ENCODE results near the gene ARHGAP26.

The ARHGAP26 gene

DNA sequence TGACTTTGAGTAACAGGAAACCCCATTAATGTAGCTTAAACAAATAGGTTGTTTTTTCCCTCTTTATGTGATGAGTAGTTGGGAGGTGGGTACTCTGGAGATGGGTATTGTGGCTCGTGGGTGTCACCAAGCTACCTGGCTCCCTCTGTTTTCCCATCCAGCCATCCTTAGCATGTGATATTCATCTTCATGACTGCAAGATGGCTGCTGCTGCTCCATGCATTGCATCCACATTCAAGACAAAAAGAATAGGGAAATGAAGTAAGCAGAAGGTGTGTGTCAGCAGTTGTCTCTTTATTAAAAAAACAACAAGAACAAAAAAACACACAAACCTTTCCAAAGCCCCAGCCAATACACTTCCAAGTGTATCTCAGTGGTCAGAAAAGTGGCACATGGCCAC lies 6.5 kb upstream of the ARHGAP26 start:
- peak overlapping the region; percentile 58 for H3K27ac Mint-ChIP-seq
- H3K4me1 Mint-ChIP-seq = no peaks in the 10 kb centered on the region
- H3K9me3 Mint-ChIP-seq = no peaks in the 10 kb centered on the region
- H3K36me3 Mint-ChIP-seq = no peaks in the 10 kb centered on the region
- CTCF ChIA-PET = interaction anchor here (1.1 to 1.7 kb wide), 3 partner anchors 14 to 117 kb away, joined by 4 to 5 read pairs (median 4); no protein-coding TSS in a partner anchor
- DNase-seq = no peak
- peaks cover 13% of the 10 kb centered on the region for H3K27me3 Mint-ChIP-seq
- H3K4me3 Mint-ChIP-seq = no peak overlapping the region

DNA sequence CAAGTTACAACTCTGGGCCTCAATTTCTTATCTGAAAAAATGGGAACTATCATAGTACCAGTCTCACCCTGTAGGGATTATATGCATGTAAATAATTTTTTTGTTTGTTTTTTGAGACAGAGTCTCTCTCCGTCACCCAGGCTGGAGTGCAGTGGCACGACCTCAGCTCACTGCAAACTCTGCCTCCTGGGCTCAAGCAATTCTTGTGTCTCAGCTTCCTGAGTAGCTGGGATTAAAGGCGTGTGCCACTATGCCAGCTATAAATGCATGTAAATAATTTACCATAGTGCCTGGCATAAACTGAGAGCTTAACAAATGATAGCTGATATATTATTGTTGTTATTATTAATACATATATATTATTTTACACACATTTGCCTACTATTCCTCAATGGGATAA lies 3.0 kb upstream of the ARHGAP26 start:
- Mint-ChIP-seq H3K4me3 (no peak overlapping the region), H3K27ac (no peak overlapping the region), H3K4me1 (peaks cover 18% of the 10 kb centered on the region), H3K27me3 (peaks cover 11% of the 10 kb centered on the region), H3K36me3 (no peaks in the 10 kb centered on the region), H3K9me3 (no peaks in the 10 kb centered on the region)
- DNase-seq = no peak
- CTCF ChIA-PET = interaction anchor here (0.7 to 7.1 kb wide), 9 partner anchors 12 to 122 kb away, joined by 3 to 41 read pairs (median 4); no protein-coding TSS in a partner anchor

DNA sequence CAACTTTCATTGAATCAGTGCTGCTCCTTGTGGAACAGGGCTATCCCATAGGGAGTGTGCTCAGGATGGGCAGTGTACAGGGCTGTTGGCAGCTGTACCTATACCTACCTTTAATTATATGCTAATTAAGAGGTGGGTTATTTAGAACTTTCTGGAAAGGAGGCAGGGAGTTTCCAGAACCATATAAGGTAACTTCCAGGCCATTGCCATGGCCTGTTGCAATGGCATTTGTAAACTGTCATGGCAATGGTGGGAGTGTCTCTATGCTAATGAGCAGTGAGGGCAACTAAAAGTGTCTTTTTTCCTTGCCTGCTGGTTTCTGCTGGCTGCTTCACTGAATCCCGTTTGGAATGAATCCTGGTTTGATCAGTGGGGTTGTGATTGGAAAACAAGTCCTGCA lies 2.3 kb upstream of the ARHGAP26 start:
- no peak for DNase-seq
- Mint-ChIP-seq H3K27ac (no peak overlapping the region), H3K36me3 (no peaks in the 10 kb centered on the region), H3K4me1 (peaks cover 25% of the 10 kb centered on the region), H3K4me3 (no peak overlapping the region), H3K9me3 (no peaks in the 10 kb centered on the region), H3K27me3 (peaks cover 4% of the 10 kb centered on the region)
- CTCF ChIA-PET = interaction anchor here (0.7 to 7.1 kb wide), 8 partner anchors 15 to 100 kb away, joined by 3 to 41 read pairs (median 4); no protein-coding TSS in a partner anchor

DNA sequence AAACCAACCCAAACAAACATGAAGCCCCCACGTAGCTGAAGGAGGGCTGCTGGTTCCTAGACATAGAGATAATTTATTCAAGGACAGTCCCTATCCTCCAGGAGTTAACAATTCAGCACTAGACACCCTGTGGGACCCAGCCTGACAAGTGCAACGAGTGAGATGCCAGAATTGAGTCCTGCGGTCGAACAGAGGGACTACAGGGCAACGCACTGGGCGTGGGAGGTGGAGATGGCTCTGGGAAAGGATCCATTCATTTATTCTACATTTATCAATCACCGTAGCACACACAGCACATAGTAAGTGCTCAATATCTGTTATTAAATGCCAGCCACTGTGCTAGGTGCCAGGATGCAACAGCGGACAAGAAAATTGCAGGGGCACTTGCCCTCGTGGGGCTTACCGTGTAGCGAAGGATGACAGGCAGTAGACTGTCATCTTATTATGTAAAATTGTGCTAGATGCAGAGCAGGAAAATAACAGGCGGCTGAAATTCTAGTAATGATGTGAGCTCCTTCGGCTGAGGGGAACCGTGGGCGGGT lies 855 bp upstream of the ARHGAP26 start:
- H3K27ac Mint-ChIP-seq = peak overlapping the region; percentile 72
- H3K27me3 Mint-ChIP-seq = no peaks in the 10 kb centered on the region
- peaks cover 32% of the 10 kb centered on the region for H3K4me1 Mint-ChIP-seq
- CTCF ChIA-PET = interaction anchor here (0.6 to 7.1 kb wide), 13 partner anchors 14 to 119 kb away, joined by 3 to 41 read pairs (median 8); no protein-coding TSS in a partner anchor
- H3K9me3 Mint-ChIP-seq = no peaks in the 10 kb centered on the region
- peak overlapping the region; percentile 80 for H3K4me3 Mint-ChIP-seq
- H3K36me3 Mint-ChIP-seq = no peaks in the 10 kb centered on the region
- no peak for DNase-seq

DNA sequence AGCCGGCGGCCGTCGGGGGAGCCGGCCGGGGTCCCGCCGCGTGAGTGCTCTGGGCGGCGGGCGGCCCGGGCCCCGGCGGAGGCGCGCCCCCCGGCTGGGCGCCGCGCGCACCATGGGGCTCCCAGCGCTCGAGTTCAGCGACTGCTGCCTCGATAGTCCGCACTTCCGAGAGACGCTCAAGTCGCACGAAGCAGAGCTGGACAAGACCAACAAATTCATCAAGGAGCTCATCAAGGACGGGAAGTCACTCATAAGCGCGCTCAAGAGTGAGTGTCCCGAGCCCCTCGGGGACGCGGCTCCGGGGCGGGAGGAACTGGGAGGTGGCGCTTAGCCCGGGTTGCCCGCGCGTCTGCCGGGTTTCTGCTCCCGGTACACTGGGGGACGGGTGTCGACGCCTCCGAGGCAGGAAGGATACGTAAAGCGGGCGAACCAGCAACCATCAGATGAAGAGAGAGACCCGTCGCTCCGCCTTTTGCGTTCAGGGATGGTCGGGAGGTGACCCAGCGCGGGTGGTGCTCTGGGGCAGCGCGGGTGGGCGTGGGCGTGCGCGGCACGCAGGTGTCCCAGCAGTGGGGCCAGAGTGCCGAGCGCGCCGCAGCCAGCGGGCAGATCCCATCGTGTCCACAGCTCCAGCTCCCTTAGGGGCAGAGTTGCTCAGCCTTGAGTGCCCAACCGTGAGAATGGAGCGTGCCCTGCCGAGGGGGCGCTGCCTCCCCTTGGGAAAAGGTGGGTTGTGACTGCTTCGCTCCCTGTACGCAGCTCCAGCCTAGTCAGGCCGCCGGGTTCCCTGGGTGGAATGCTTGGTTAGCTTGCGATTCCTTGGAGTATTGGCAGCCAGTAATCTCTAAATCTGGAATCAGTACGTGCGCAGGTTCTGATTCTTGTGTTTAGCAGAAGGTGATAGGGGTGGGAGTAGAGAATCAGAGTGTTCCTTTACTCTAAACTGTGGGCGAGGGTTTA lies 753 bp downstream of the ARHGAP26 start:
- Mint-ChIP-seq H3K27me3 (no peaks in the 10 kb centered on the region), H3K4me1 (peaks cover 34% of the 10 kb centered on the region), H3K36me3 (no peaks in the 10 kb centered on the region), H3K9me3 (no peaks in the 10 kb centered on the region), H3K4me3 (peak overlapping the region; percentile 93), H3K27ac (peak overlapping the region; percentile 88)
- CTCF ChIA-PET = interaction anchor here (0.9 to 7.1 kb wide), 14 partner anchors 9 to 110 kb away, joined by 3 to 41 read pairs (median 8); no protein-coding TSS in a partner anchor
- peak; percentile 80 for DNase-seq

DNA sequence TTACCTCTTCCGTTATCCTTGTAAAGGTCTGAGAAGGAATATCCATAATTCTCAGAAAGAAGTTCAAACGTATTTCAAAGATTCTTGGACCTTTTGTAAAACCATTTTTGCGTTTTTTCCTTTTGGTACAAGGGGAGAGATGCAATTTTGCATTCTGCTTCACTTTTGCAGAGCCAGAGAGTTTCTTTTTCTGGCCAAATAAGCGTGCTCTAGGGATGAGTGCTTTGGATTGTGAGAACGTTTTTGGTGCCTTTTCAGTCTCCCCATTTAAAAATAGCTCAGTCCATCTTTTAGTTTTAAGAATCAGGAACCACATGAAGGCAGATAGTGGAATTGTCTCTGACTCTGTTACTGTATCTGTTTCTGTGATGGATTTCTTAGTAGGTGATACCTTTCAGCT lies 1.5 kb downstream of the ARHGAP26 start:
- Mint-ChIP-seq H3K4me1 (peaks cover 34% of the 10 kb centered on the region), H3K9me3 (no peaks in the 10 kb centered on the region), H3K27me3 (no peaks in the 10 kb centered on the region), H3K36me3 (no peaks in the 10 kb centered on the region), H3K27ac (no peak overlapping the region), H3K4me3 (peak overlapping the region; percentile 93)
- CTCF ChIA-PET = interaction anchor here (0.9 to 7.1 kb wide), 13 partner anchors 8 to 117 kb away, joined by 3 to 41 read pairs (median 8); no protein-coding TSS in a partner anchor
- no peak for DNase-seq

DNA sequence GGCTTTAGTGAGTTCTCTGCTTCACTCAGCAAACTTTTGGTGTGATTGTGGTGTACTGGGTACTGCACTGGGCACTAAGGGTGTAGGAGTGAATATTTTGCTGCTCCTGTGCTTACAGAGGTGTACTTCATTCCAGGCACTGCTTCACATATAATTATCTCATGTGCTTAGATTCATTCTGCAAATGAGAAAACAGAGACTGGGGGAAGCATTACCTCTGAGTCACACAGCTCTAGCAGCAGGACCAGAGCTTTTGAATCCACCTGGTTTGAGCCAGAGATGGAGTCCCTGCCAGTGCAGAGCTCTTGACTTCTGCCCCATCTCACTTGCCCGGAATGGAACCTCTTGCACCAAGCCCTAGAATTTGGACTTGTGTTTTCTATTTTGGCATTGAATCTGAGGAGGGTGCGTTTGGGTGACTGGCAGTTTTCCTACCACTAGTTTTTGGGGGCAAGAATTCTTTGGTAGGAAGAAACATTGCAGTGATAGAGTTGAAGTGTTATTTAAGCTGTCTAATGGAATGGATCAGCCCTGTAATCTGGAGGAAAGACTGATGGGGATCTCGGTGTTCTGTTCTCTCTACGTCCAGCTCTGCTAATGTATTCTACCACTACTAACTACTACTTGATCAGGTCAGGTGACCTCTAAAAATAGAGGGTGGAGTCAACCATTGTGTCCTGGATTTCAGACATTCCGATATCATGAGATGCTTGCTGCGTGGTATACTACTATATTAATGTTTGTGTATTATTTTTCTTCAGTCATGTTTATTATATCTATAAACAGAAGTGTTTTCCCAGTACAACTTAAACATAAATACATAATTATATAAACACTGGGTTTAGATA lies 2.5 kb downstream of the ARHGAP26 start:
- no peak overlapping the region for H3K4me3 Mint-ChIP-seq
- H3K27me3 Mint-ChIP-seq = no peaks in the 10 kb centered on the region
- H3K27ac Mint-ChIP-seq = no peak overlapping the region
- H3K4me1 Mint-ChIP-seq = peaks cover 34% of the 10 kb centered on the region
- H3K36me3 Mint-ChIP-seq = no peaks in the 10 kb centered on the region
- DNase-seq = no peak
- CTCF ChIA-PET = interaction anchor here (0.6 to 7.1 kb wide), 10 partner anchors 7 to 116 kb away, joined by 4 to 41 read pairs (median 7); no protein-coding TSS in a partner anchor
- no peaks in the 10 kb centered on the region for H3K9me3 Mint-ChIP-seq

DNA sequence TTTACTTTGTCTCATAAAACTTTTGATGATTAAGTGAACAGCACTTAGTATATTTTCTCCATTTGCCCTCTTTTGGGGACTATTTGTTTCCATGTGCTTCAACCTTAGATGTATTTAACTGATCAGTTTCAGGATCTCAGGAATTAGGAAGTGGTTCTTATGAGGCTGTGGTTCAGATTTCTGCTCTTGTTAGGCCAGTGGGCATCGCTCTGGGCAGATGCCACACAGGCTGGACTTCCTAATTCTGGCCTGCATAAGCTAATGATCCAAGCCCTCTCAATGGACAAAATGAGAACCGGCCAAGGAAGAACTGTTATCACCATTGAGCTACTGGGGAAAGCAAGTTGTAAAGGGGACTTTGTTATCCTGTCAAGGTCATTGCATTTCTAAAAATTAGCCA lies 6.9 kb downstream of the ARHGAP26 start:
- H3K27ac Mint-ChIP-seq = no peak overlapping the region
- H3K9me3 Mint-ChIP-seq = no peaks in the 10 kb centered on the region
- H3K4me1 Mint-ChIP-seq = peaks cover 35% of the 10 kb centered on the region
- no peak overlapping the region for H3K4me3 Mint-ChIP-seq
- CTCF ChIA-PET = no interaction called here
- H3K27me3 Mint-ChIP-seq = no peaks in the 10 kb centered on the region
- DNase-seq = no peak
- H3K36me3 Mint-ChIP-seq = no peaks in the 10 kb centered on the region

DNA sequence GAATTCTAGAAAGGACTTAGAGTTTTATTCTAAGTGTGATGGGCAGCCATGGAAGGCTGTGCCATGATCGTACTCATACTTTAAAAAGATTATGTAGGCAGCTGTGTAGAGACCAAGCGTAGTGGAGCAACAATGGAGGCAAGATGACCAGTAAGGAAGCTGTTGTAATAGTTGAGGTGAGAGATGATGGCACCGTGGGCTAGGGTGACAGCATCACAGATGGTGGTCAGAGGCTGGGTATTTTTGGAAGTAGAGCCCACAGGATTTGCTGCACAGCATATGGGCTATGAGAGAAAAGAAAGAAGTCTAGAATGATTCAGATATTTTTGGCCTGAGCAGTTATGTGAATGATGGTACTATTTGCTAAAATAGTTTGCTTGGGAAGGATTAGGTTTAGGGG lies 7.7 kb downstream of the ARHGAP26 start:
- DNase-seq = no peak
- H3K27me3 Mint-ChIP-seq = no peaks in the 10 kb centered on the region
- H3K36me3 Mint-ChIP-seq = no peaks in the 10 kb centered on the region
- no peak overlapping the region for H3K27ac Mint-ChIP-seq
- no peak overlapping the region for H3K4me3 Mint-ChIP-seq
- H3K4me1 Mint-ChIP-seq = peaks cover 31% of the 10 kb centered on the region
- H3K9me3 Mint-ChIP-seq = no peaks in the 10 kb centered on the region
- CTCF ChIA-PET = interaction anchor here (0.8 to 1.5 kb wide), 3 partner anchors 20 to 102 kb away, joined by 3 to 4 read pairs (median 3); no protein-coding TSS in a partner anchor

DNA sequence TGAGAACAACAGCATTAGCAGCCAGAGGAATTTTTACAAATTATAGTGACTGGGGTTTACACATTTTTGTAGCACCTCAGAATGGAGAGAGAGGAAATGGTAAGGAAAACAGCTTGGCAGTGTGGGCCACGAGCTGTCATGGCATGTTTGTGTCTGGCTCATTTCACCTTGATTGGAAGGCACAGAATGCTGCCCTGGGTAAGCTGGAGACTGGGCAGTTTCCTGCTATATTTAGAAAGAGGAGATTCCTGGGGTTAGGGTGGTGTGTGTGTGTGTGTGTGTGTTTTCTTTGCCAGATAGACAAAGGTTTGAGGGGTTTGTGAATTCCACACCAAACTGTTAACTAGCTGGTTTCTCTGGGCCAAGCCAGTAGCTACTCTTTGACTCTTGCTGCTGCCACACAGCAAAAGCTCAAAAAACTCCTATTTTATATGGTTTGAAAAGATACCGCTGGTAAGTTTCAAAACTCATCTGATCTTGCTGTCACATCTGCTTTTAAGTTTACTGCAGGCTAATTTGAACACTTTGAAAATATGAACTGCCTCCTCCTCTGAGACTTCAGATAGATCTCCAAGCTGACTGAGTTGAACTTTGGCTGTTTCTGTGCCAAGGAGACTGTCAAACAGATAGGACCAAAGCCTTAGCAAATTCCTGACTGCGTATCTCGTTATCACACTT lies 9.1 kb downstream of the ARHGAP26 start:
- DNase-seq = no peak
- no peak overlapping the region for H3K4me3 Mint-ChIP-seq
- H3K27ac Mint-ChIP-seq = no peak overlapping the region
- CTCF ChIA-PET = interaction anchor here (1.4 to 2.0 kb wide), 5 partner anchors 8 to 88 kb away, joined by 3 to 8 read pairs (median 5); partner anchors contain the start of gene ARHGAP26
- no peaks in the 10 kb centered on the region for H3K27me3 Mint-ChIP-seq
- peaks cover 37% of the 10 kb centered on the region for H3K4me1 Mint-ChIP-seq
- H3K9me3 Mint-ChIP-seq = no peaks in the 10 kb centered on the region
- H3K36me3 Mint-ChIP-seq = no peaks in the 10 kb centered on the region

DNA sequence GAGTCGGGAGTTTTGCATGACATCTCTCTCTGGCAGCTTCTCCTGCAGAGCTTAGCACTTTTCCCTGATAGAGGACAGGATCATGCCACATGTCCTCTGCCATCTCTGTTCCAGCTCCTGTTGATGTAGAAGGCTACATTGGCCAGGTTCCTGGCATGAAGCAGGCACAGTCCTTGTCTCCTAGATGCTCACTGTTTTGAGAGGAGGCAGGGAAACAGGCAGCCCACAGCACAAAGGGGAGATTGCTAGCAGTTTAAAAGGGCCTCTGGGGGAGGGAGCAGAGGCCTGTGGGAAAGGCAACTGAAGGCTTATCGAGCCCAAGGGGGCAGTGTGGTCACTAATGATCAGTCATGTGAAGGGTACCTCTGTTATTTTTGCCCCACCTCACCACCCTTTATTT lies 10.7 kb downstream of the ARHGAP26 start:
- Mint-ChIP-seq H3K36me3 (no peaks in the 10 kb centered on the region), H3K27ac (no peak overlapping the region), H3K9me3 (no peaks in the 10 kb centered on the region), H3K4me1 (peaks cover 44% of the 10 kb centered on the region), H3K27me3 (no peaks in the 10 kb centered on the region), H3K4me3 (no peak overlapping the region)
- CTCF ChIA-PET = interaction anchor here (2.0 kb wide), 2 partner anchors 10 to 18 kb away, joined by 5 to 8 read pairs; partner anchors contain the start of gene ARHGAP26
- DNase-seq = no peak

DNA sequence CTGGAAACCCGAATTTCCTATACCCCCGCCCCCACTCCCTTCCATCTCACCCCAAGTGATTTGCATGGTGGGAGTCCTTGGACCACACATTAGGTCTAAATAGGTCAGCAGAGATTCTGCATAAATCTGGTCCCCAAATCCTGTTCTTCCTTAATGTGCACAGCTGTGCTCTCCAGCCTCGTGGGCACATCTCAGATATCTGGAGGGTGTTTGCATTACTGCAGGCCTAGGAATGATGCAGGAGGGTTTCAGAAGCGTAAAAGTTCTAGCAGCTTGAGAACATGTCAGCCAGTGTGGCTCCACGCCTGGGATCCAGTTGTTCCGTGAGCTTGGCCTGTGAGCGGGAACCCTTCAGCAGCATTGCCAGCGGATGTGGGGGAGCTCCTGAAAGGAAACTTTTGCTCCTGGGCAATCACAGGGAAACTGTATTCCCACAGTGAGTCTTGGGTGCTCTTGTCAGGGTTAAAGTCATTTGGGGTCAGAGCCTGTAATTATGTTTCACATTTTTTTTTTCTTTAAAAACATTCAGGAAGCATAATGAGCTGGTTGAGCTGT lies 12.9 kb downstream of the ARHGAP26 start:
- Mint-ChIP-seq H3K4me3 (no peak overlapping the region), H3K27me3 (no peaks in the 10 kb centered on the region)
- DNase-seq = no peak

More for the DNA sequence above, 12.9 kb downstream of the ARHGAP26 start:
- CTCF ChIA-PET = interaction anchor here (1.0 to 6.5 kb wide), 15 partner anchors 12 to 105 kb away, joined by 3 to 47 read pairs (median 5); partner anchors contain the start of gene ARHGAP26
- H3K36me3 Mint-ChIP-seq = no peaks in the 10 kb centered on the region
- H3K4me1 Mint-ChIP-seq = peaks cover 55% of the 10 kb centered on the region
- peak overlapping the region; percentile 33 for H3K27ac Mint-ChIP-seq
- H3K9me3 Mint-ChIP-seq = no peaks in the 10 kb centered on the region

Data from activated naive CD4-positive, alpha-beta T cell treated with anti-CD3 and anti-CD28 coated beads, Interleukin-2, amount 10 ng/mL, durations not matched to agents 7 days and 5 days (primary cell).